Fibroblast of skin of scalp (primary cell): ENCODE data around the gene MCRS1.

Source experiments
- DNase-seq: peaks from one replicate; pipeline ENCODE4 v3.0.0-alpha.2; 2013

The MCRS1 gene

GRCh38 chr12:49554266-49554665, 13.7 kb downstream of the MCRS1 start:
- no peak for DNase-seq

- no peak for DNase-seq
Measured at GRCh38 chr12:49553512-49554088, 14.3 kb downstream of the MCRS1 start.

GRCh38 chr12:49552899-49553298, 15.0 kb downstream of the MCRS1 start:
- no peak for DNase-seq

GRCh38 chr12:49552425-49552824, 15.5 kb downstream of the MCRS1 start:
- DNase-seq, result no peak

DNA sequence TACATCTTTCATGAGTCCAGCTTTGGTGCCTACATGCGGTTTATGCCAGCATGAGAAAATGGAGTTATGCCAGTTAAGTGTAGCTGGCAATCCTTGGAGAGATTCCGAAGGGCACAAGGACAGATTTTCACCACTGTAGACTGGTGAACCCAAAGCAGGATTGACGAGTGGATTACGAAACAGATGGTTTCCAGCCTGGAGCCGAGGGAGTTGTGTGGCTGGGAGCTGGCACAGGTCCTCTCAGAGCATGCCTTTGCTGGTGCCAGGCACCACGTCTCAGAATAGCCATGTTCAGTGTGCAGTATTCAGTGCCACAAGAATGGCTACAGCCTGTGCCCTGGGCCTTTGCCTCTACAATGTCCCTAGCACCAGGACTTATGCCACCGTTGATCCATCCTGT, 15.9 kb downstream of the MCRS1 start:
- no peak for DNase-seq

DNA sequence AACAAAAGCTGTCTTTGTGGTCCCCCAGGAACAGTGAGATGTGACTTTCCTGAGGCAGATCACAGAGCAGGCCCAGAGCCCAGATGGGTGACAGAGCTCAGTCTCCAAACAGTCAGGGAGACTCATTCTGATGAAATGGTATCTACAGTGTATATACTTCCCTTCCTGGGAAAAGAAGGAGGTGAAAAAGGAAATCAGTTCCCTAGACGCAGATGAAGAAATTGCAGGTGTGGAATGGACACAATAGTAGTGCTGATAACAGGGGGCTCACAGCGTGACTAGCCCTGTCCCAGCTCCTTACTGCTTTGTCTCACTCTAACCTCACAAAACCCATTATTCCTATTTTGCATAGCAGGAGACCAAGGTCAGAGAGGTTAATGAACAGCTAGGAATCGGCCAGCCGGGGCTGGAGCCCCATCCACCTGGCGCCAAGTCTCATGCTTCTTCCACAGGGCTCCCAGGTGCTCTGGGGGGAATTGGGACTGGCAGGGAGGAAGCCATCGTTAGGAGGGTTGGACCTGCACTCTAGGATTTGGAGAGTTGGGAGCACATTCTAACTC, 17.2 kb downstream of the MCRS1 start:
- no peak for DNase-seq

DNA sequence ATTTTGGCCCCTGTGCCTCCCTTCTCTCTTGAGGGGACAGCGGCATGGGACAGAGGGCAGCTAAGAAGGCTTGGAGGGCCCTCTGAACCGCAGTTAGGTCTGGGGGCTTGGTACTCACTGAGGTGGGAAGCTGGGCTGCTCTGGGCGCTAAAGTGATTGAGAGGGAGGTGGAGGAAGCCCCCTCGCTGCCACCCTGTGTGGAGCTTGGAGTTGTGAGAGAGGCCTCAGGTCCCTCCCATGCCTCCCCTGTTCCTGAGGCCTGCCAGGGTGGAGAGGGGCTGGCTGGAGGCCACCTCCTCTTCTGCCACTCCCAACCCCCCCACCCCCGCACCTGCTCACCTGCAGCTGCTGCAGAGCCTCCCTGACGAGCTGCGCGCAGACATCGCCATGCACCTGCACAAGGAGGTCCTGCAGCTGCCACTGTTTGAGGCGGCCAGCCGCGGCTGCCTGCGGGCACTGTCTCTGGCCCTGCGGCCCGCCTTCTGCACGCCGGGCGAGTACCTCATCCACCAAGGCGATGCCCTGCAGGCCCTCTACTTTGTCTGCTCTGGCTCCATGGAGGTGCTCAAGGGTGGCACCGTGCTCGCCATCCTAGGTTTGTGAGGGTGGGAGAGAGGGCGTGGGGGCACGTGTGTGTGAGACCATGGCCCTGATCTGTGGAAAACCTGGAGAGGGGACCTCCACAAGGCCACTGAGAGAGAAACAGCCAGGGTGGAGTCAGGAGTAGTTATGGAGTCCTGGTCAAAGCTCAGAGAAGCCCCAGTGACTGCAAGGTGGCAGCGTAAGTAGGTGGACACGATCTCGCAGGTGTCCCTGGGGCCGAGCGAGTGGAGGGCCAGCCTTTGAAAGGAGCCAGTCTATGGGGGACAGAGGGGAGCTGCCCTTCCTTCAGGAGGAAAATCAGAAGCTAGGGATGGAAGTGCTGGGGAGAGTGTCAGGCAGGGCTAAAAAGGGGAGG, 17.9 kb downstream of the MCRS1 start:
- no peak for DNase-seq

DNA sequence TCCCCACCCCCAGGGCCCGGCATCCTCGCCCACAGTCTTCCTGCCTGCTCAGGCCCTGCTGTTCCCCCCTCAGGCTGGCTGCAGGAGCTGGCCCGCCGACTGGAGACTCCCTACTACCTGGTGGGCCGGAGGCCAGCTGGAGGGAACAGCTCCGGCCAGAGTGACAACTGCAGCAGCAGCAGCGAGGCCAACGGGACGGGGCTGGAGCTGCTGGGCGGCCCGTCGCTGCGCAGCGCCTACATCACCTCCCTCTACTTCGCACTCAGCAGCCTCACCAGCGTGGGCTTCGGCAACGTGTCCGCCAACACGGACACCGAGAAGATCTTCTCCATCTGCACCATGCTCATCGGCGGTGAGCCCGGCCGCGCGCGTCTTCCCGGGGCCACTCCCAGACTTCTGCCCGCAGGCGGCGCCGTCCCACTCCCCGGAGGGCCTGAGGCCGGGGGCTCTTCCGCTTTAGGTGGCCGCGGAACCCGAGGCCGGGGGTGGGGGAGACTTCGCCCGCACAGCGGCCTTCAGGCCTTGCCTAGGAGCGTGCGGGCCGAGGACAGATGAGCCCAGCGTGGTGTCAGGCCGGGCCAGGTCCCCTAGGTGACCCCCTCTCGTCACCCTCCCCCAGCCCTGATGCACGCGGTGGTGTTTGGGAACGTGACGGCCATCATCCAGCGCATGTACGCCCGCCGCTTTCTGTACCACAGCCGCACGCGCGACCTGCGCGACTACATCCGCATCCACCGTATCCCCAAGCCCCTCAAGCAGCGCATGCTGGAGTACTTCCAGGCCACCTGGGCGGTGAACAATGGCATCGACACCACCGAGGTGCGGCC, 18.9 kb downstream of the MCRS1 start:
- peak; percentile 37 for DNase-seq

DNA sequence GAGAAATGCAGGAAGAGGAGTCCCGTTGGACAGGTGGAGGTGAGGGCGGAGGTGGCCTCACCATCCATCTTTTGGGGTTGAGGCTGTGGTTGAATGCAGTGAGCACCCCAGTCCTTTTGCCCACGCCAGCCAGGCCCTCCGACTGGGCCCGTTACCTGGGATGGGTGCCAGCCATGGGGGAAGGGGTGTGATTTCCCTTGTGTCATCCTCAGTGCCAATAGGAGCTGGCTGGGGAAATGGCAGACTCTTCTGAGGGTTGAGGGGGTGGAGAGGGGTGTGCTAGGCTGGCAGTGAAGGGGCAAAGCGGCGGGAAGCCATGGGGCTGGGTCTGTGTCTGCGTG, 19.5 kb downstream of the MCRS1 start:
- DNase-seq, result no peak

DNA sequence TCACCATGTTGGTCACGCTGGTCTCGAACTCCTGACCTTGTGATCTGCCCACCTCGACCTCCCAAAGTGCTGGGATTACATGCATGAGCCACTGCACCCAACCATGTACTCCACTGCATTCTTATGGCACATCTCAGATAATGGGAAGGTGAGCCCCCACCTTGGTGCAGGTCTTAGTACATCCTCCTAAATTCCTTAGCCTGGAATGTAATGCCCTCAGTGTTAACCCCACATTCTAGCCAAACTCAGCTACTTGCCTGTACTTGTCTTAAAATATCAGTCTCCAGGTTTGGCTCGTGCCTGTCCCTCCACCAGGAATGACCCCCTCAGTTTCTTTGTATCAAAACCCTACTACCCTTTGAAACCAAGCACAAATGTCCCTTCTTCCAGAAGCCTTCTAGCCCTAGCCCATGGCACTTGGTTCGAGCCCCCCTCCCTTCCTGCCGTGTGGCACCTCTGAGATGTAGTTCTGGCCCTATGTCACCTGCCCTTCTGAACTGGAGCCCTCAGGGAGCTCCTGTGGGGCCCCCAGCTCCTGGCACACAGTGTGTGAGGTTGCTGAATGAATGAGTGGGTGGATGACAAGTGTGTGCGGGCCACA, 20.8 kb downstream of the MCRS1 start:
- DNase-seq, result no peak

DNA sequence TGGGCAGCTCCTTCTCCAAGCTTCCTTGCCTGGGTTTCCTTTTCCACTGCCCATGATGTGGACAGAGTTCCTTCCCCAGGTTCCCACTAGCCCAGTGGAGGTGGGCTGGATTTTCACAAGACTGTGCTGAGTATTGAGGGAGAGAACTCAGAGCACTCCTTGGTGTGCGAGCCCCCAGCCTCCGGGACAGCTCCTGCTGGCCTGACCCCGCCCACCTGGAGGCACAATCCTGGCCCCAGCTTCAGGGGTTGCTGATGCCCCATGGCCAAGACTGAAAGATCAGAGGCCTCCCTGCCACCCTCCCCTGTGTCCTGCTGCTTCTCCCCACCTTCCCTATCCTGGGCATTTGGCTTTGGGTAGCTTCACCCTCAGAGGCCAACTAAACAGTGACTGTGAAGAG, 21.5 kb downstream of the MCRS1 start:
- DNase-seq, result no peak

DNA sequence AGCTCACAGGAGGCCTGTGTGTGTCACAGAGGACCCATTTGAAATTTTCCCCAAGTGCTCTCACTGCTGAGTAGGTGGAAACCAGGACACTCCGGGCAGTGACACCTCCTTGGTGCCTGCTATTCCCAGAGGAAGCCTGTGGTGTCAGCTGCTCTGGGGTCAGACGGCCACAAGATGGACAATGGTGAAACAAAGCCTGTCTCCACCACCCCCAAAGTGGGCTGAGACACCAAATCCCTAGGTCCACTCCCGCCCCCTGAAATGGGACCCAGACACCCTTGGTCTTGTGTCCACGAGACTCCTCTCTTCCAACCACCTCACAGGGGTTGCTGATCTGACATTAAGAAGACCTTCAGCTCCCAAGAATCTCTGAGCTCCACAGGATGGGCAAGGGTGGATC, 22.1 kb downstream of the MCRS1 start:
- DNase-seq, result no peak

- no peak for DNase-seq
Measured at GRCh38 chr12:49543914-49544815, 23.8 kb downstream of the MCRS1 start.

- no peak for DNase-seq
Measured at GRCh38 chr12:49543221-49543913, 24.6 kb downstream of the MCRS1 start.

DNA sequence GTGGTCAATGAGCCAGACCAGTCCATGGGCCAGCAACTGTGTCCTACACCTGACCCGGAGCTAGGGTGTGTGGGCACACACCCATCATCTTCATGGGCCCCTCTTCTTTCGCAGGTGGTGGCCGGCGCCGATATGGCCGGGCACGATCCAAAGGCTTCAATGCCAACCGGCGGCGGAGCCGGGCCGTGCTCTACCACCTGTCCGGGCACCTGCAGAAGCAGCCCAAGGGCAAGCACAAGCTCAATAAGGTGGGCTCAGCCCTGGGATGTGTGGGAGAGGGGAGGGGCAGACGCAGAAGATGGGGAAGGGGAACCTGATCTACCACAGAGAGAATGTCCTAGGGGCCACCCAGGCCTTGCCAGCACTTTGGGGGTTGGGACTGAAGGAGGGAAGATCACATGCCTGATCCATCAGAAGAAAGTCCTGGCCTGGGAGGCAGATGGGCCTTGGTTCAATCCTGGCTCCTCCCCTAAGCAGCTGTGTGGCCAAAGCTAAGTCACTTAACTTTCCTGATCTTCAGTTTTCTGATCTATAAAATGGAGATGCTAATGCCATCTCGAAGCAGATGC, 25.3 kb downstream of the MCRS1 start:
- no peak for DNase-seq

- no peak for DNase-seq
Measured at GRCh38 chr12:49541911-49542505, 25.9 kb downstream of the MCRS1 start.

GRCh38 chr12:49541140-49541861, 26.6 kb downstream of the MCRS1 start:
- no peak for DNase-seq

DNA sequence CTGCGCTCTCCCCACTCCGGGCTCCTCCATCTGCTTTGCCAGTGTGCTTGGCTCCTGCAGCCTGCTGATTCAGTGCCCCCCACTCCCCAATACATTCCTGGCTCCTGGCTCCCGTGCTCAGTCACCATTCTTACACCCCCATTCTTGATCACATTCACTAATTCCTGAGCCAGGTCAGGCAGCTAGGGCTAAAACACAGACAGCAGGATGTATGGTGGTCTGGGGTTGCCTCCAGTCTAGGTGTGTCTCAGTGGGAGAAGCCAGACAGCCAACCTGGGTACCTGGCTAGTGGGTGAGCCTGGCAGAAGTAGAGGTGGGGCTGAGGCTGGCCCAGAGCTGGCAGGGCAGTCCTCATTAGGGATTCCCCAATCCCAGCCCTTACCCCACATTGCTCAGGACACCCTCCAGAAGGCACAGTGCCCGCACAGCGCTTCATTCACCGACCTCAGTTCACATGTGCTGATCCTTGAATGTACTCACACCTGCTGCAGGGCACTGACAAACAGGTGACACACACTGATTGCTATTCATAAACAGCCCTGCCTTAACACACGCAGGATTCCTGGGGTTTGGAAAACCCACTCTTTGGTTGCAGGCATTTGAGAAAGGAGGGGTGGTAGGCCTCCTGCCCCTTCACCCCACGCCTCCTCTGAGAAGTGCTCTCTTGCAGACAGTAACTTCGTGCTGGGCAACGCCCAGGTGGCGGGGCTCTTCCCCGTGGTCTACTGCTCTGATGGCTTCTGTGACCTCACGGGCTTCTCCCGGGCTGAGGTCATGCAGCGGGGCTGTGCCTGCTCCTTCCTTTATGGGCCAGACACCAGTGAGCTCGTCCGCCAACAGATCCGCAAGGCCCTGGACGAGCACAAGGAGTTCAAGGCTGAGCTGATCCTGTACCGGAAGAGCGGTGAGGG, 27.5 kb downstream of the MCRS1 start:
- no peak for DNase-seq
